ENCODE measurements around the gene CUTC. TPM values are rescaled to one million over a fixed set of nuclear protein-coding genes. Genes with fewer than 3 reads are reported as not detected.
A peak's percentile ranks its signal among the peaks of the same experiment; 100 is the strongest.

Gene CUTC
- total and polyA plus RNA-seq, 2 donors (not counting 1 experiment from before 2014, with no cell fraction given), result 19.4 to 22.6 TPM

DNA sequence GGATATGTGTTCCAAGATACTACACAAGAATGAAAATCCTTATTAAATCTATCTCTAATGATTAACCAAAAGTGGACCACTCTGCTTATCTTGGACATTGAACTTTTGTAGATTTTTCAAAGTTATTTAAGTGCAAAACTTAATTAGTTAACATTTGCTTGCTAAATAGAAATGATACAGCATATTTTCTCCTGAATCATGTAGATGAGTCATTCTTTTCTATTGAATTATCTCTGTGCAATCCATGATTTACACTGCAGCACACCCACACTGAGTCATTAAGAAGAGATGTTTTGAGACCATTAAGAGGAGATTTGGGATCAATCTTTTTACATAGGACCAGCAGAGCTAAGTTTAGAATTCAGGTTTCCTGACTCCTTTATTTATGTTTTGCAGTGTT is 43.8 kb downstream of the CUTC start:
- no peak overlapping the region for H3K9ac ChIP-seq (ENCODE audit: insufficient read depth, low read length)
- no peaks in the 10 kb centered on the region for H4K20me1 ChIP-seq (ENCODE audit: control insufficient read depth, extremely low read depth, insufficient read depth, low read length)
- no peak overlapping the region for H2AFZ ChIP-seq (ENCODE audit: low read length)
- H3K79me2 ChIP-seq (ENCODE audit: control insufficient read depth, insufficient read depth, low read length), result no peaks in the 10 kb centered on the region
- DNase-seq (ENCODE audit: low read depth in 2 of 2), result peak; percentile 90
- no peaks in the 10 kb centered on the region for H3K36me3 ChIP-seq (ENCODE audit: control insufficient read depth, insufficient read depth, low read length)
- TF ChIP-seq, protein P1, sequence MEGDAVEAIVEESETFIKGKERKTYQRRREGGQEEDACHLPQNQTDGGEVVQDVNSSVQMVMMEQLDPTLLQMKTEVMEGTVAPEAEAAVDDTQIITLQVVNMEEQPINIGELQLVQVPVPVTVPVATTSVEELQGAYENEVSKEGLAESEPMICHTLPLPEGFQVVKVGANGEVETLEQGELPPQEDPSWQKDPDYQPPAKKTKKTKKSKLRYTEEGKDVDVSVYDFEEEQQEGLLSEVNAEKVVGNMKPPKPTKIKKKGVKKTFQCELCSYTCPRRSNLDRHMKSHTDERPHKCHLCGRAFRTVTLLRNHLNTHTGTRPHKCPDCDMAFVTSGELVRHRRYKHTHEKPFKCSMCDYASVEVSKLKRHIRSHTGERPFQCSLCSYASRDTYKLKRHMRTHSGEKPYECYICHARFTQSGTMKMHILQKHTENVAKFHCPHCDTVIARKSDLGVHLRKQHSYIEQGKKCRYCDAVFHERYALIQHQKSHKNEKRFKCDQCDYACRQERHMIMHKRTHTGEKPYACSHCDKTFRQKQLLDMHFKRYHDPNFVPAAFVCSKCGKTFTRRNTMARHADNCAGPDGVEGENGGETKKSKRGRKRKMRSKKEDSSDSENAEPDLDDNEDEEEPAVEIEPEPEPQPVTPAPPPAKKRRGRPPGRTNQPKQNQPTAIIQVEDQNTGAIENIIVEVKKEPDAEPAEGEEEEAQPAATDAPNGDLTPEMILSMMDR (conservative IDR thresholded peaks at IDR 0.05 in 1 of 2, IDR thresholded peaks at IDR 0.05 in 1 of 2; ENCODE audit: low read depth in 1 of 2, low read length in 2 of 2), result no peak
- no peak for TF ChIP-seq EZH2 (IDR thresholded peaks at IDR 0.05; ENCODE audit: low read length, missing control alignments)
- H3K4me2 ChIP-seq (ENCODE audit: extremely low read depth, insufficient read depth, low read length), result peak overlapping the region; percentile 34
- peaks cover 18% of the 10 kb centered on the region for H3K4me1 ChIP-seq (ENCODE audit: control insufficient read depth, extremely low read depth, insufficient read depth, low read length)
- no peaks in the 10 kb centered on the region for H3K27me3 ChIP-seq (ENCODE audit: control insufficient read depth, insufficient read depth, low read length)
- peak overlapping the region; percentile 55 for H3K27ac ChIP-seq (ENCODE audit: insufficient read depth, low read length)
- no peak overlapping the region for H3K4me3 ChIP-seq (replicated peaks in 1 of 4; ENCODE audit: control extremely low read depth in 1 of 4, insufficient read depth in 1 of 4, low read depth in 3 of 4, low read length in 4 of 4)
- no peaks in the 10 kb centered on the region for H3K9me3 ChIP-seq (ENCODE audit: control insufficient read depth, insufficient read depth, low read depth, low read length)

- peaks cover 18% of the 10 kb centered on the region for H3K4me1 ChIP-seq (ENCODE audit: control insufficient read depth, extremely low read depth, insufficient read depth, low read length)
- no peaks in the 10 kb centered on the region for H3K9me3 ChIP-seq (ENCODE audit: control insufficient read depth, insufficient read depth, low read depth, low read length)
- no peaks in the 10 kb centered on the region for H3K79me2 ChIP-seq (ENCODE audit: control insufficient read depth, insufficient read depth, low read length)
- H4K20me1 ChIP-seq (ENCODE audit: control insufficient read depth, extremely low read depth, insufficient read depth, low read length), result no peaks in the 10 kb centered on the region
- no peak overlapping the region for H3K4me3 ChIP-seq (replicated peaks in 1 of 4; ENCODE audit: control extremely low read depth in 1 of 4, insufficient read depth in 1 of 4, low read depth in 3 of 4, low read length in 4 of 4)
- H3K4me2 ChIP-seq (ENCODE audit: extremely low read depth, insufficient read depth, low read length), result no peak overlapping the region
- no peak overlapping the region for H3K9ac ChIP-seq (ENCODE audit: insufficient read depth, low read length)
- H3K36me3 ChIP-seq (ENCODE audit: control insufficient read depth, insufficient read depth, low read length), result no peaks in the 10 kb centered on the region
- H2AFZ ChIP-seq (ENCODE audit: low read length), result no peak overlapping the region
- no peak for DNase-seq (ENCODE audit: low read depth in 2 of 2)
- H3K27me3 ChIP-seq (ENCODE audit: control insufficient read depth, insufficient read depth, low read length), result no peaks in the 10 kb centered on the region
- TF ChIP-seq, protein P1 (conservative IDR thresholded peaks at IDR 0.05 in 1 of 2, IDR thresholded peaks at IDR 0.05 in 1 of 2; ENCODE audit: low read depth in 1 of 2, low read length in 2 of 2), result no peak
- no peak for TF ChIP-seq EZH2 (IDR thresholded peaks at IDR 0.05; ENCODE audit: low read length, missing control alignments)
- H3K27ac ChIP-seq (ENCODE audit: insufficient read depth, low read length), result no peak overlapping the region
Observed at GRCh38 chr10:99777918-99778714, 46.1 kb downstream of the CUTC start.

GRCh38 chr10:99779335-99779734 is 47.3 kb downstream of the CUTC start:
- DNase-seq (ENCODE audit: low read depth in 2 of 2), result peak; percentile 76
- Histone ChIP-seq H3K9ac (ENCODE audit: insufficient read depth, low read length) (peak overlapping the region; percentile 38), H3K4me2 (ENCODE audit: extremely low read depth, insufficient read depth, low read length) (peak overlapping the region; percentile 96), H2AFZ (ENCODE audit: low read length) (peak overlapping the region; percentile 47), H3K4me3 (replicated peaks in 1 of 4; ENCODE audit: control extremely low read depth in 1 of 4, insufficient read depth in 1 of 4, low read depth in 3 of 4, low read length in 4 of 4) (peak overlapping the region in 1 of 4 experiments; percentile 22), H3K4me1 (ENCODE audit: control insufficient read depth, extremely low read depth, insufficient read depth, low read length) (peaks cover 24% of the 10 kb centered on the region), H3K27ac (ENCODE audit: insufficient read depth, low read length) (peak overlapping the region; percentile 93), H3K27me3 (ENCODE audit: control insufficient read depth, insufficient read depth, low read length) (no peaks in the 10 kb centered on the region), H4K20me1 (ENCODE audit: control insufficient read depth, extremely low read depth, insufficient read depth, low read length) (no peaks in the 10 kb centered on the region), H3K36me3 (ENCODE audit: control insufficient read depth, insufficient read depth, low read length) (no peaks in the 10 kb centered on the region), H3K79me2 (ENCODE audit: control insufficient read depth, insufficient read depth, low read length) (no peaks in the 10 kb centered on the region), H3K9me3 (ENCODE audit: control insufficient read depth, insufficient read depth, low read depth, low read length) (no peaks in the 10 kb centered on the region)
- TF ChIP-seq, protein P1 (conservative IDR thresholded peaks at IDR 0.05 in 1 of 2, IDR thresholded peaks at IDR 0.05 in 1 of 2; ENCODE audit: low read depth in 1 of 2, low read length in 2 of 2), result no peak
- no peak for TF ChIP-seq EZH2 (IDR thresholded peaks at IDR 0.05; ENCODE audit: low read length, missing control alignments)

Measured in fibroblast of lung (primary cell).